ENCODE data around the gene TFF3. TPM values are rescaled to one million over a fixed set of nuclear protein-coding genes. Genes with fewer than 3 reads are reported as not detected.

TFF3 gene, protein sequence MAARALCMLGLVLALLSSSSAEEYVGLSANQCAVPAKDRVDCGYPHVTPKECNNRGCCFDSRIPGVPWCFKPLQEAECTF
- total RNA-seq: 1,000 to 10,000 TPM; 2,373 to 4,154 TPM

- peak within 1 kb of the TSS; percentile 93 for H3K27ac ChIP-seq
- intact Hi-C loops (cut with DNase I): no loop called here
- DNase-seq: peak; percentile 85
- no peak for TF ChIP-seq CTCF (IDR thresholded peaks at IDR 0.05)
- no peaks in the 10 kb centered on the region for H3K4me1 ChIP-seq
- peak within 1 kb of the TSS; percentile 28 for H3K4me3 ChIP-seq
- peak within 1 kb of the TSS; percentile 31 to 70 for H3K9ac ChIP-seq (ENCODE audit: low read depth in 2 of 2, low read length in 2 of 2)
- no peaks in the 10 kb centered on the region for H3K9me3 ChIP-seq
- no peaks in the 10 kb centered on the region for H3K36me3 ChIP-seq
- no peaks in the 10 kb centered on the region for H3K27me3 ChIP-seq
Observed at GRCh38 chr21:42315296-42315891, at the start of gene TFF3. Gene TFF3 (minus strand): TSS chr21:42315409. CDS start chr21:42315374, 35 bp downstream.

- no peak overlapping the region for H3K9ac ChIP-seq (ENCODE audit: low read depth in 2 of 2, low read length in 2 of 2)
- H3K4me1 ChIP-seq: no peaks in the 10 kb centered on the region
- no peak overlapping the region for H3K4me3 ChIP-seq
- H3K36me3 ChIP-seq: no peaks in the 10 kb centered on the region
- TF ChIP-seq CTCF (IDR thresholded peaks at IDR 0.05): no peak
- DNase-seq: no peak
- no peaks in the 10 kb centered on the region for H3K27me3 ChIP-seq
- no peak overlapping the region for H3K27ac ChIP-seq
- H3K9me3 ChIP-seq: no peaks in the 10 kb centered on the region
- intact Hi-C loops (cut with DNase I): no loop called here
Observed at GRCh38 chr21:42364304-42364865, 49.2 kb upstream of the TFF3 start.

- no peak overlapping the region for H3K9ac ChIP-seq (ENCODE audit: low read depth in 2 of 2, low read length in 2 of 2)
- no peak for DNase-seq
- no peak for TF ChIP-seq CTCF (IDR thresholded peaks at IDR 0.05)
- no peaks in the 10 kb centered on the region for H3K27me3 ChIP-seq
- no peak overlapping the region for H3K27ac ChIP-seq
- no peaks in the 10 kb centered on the region for H3K9me3 ChIP-seq
- H3K4me3 ChIP-seq: no peak overlapping the region
- no peaks in the 10 kb centered on the region for H3K36me3 ChIP-seq
- intact Hi-C loops (cut with DNase I): no loop called here
- H3K4me1 ChIP-seq: no peaks in the 10 kb centered on the region
Observed at GRCh38 chr21:42363312-42363711, 48.1 kb upstream of the TFF3 start.

- H3K9me3 ChIP-seq: no peaks in the 10 kb centered on the region
- H3K27me3 ChIP-seq: no peaks in the 10 kb centered on the region
- TF ChIP-seq CTCF (IDR thresholded peaks at IDR 0.05): no peak
- H3K36me3 ChIP-seq: no peaks in the 10 kb centered on the region
- no peak overlapping the region for H3K9ac ChIP-seq (ENCODE audit: low read depth in 2 of 2, low read length in 2 of 2)
- intact Hi-C loops (cut with DNase I): no loop called here
- no peak overlapping the region for H3K4me3 ChIP-seq
- no peak for DNase-seq
- no peaks in the 10 kb centered on the region for H3K4me1 ChIP-seq
- no peak overlapping the region for H3K27ac ChIP-seq
Observed at GRCh38 chr21:42362700-42363099, 47.5 kb upstream of the TFF3 start.

DNA sequence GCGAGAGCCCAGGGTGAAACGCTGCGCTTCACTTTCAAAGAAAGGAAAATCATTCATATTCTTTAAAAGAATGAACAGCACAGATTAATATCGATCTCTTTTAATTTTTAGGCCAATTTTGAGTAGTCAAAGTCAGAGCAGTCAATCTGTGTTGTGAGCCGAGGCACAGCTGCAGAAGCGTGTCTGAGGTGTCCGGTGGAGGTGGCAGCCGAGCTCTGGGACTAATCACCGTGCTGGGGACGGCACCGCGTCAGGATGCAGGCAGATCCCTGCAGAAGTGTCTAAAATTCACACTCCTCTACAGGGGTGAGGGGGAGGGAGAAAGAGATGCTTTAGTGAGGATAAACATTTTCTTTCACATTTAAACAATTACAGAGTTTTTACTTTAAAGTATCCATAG is 47.0 kb upstream of the TFF3 start:
- H3K9me3 ChIP-seq: no peaks in the 10 kb centered on the region
- H3K36me3 ChIP-seq: no peaks in the 10 kb centered on the region
- H3K4me3 ChIP-seq: no peak overlapping the region
- no peaks in the 10 kb centered on the region for H3K27me3 ChIP-seq
- no peak overlapping the region for H3K9ac ChIP-seq (ENCODE audit: low read depth in 2 of 2, low read length in 2 of 2)
- no peak overlapping the region for H3K27ac ChIP-seq
- DNase-seq: no peak
- no peaks in the 10 kb centered on the region for H3K4me1 ChIP-seq
- intact Hi-C loops (cut with DNase I): no loop called here
- TF ChIP-seq CTCF (IDR thresholded peaks at IDR 0.05): no peak
